Measurements from ENCODE around the gene GOLGA7B.

Gene GOLGA7B

GRCh38 chr10:97882142-97883091 lies 32.8 kb downstream of the GOLGA7B start:
- Histone ChIP-seq H4K20me1 (ENCODE audit: control insufficient read depth, insufficient read depth, low read depth, low read length) (no peaks in the 10 kb centered on the region), H3K36me3 (ENCODE audit: control insufficient read depth, low read length) (no peaks in the 10 kb centered on the region), H3K4me1 (ENCODE audit: control insufficient read depth, low read length) (no peaks in the 10 kb centered on the region), H3K9me3 (ENCODE audit: control insufficient read depth, insufficient read depth, low read length) (no peaks in the 10 kb centered on the region), H3K27me3 (ENCODE audit: control insufficient read depth, low read length) (no peaks in the 10 kb centered on the region), H3K9me2 (replicated peaks; ENCODE audit: control insufficient read depth, low read length) (no peaks in the 10 kb centered on the region), H3K4me3 (ENCODE audit: low read length) (no peak overlapping the region), H3F3A (ENCODE audit: control insufficient read depth, insufficient read depth) (no peaks in the 10 kb centered on the region), H3K79me2 (ENCODE audit: control insufficient read depth, low read length) (no peaks in the 10 kb centered on the region), H3K27ac (ENCODE audit: low read depth, low read length) (no peak overlapping the region), H3K4me2 (ENCODE audit: low read length) (no peak overlapping the region)
- no peak for TF ChIP-seq CTCF (IDR thresholded peaks at IDR 0.05; ENCODE audit: low read depth, low read length, poor library complexity, severe bottlenecking)
- no peak for TF ChIP-seq EZH2phosphoT487 (IDR thresholded peaks at IDR 0.05; ENCODE audit: borderline replicate concordance, low read length)

DNA sequence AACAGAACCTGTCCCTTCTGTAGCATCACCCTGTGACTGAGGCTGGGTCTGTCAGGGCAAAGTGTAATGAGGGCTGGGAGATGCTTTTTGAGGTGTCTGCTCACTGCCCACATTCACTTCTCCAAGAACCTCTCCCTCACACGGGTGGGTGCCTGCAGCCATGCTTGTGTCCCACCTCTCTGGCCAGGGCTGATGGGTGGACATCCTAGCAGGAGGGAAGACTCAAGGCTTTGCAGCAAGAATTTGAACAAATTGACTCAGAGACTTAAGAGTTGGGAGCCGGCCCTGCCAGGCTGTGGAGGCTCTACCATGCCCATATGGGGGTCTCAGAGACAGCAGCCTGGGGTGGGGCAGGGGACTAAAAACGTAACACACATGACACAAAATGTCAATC lies 33.4 kb downstream of the GOLGA7B start:
- Histone ChIP-seq H3K27ac (ENCODE audit: low read depth, low read length) (no peak overlapping the region), H3K4me2 (ENCODE audit: low read length) (no peak overlapping the region)

GRCh38 chr10:97886286-97886685 lies 36.6 kb downstream of the GOLGA7B start:
- Histone ChIP-seq H4K20me1 (ENCODE audit: control insufficient read depth, insufficient read depth, low read depth, low read length) (no peaks in the 10 kb centered on the region), H3K4me3 (ENCODE audit: low read length) (no peak overlapping the region), H3K27ac (ENCODE audit: low read depth, low read length) (no peak overlapping the region), H3K27me3 (ENCODE audit: control insufficient read depth, low read length) (peaks cover 3% of the 10 kb centered on the region; the same call in 1 of the 2 replicates), H3K9me2 (replicated peaks; ENCODE audit: control insufficient read depth, low read length) (no peaks in the 10 kb centered on the region), H3K79me2 (ENCODE audit: control insufficient read depth, low read length) (no peaks in the 10 kb centered on the region), H3K36me3 (ENCODE audit: control insufficient read depth, low read length) (no peaks in the 10 kb centered on the region), H3F3A (ENCODE audit: control insufficient read depth, insufficient read depth) (no peaks in the 10 kb centered on the region), H3K4me2 (ENCODE audit: low read length) (no peak overlapping the region), H3K9me3 (ENCODE audit: control insufficient read depth, insufficient read depth, low read length) (no peaks in the 10 kb centered on the region), H3K4me1 (ENCODE audit: control insufficient read depth, low read length) (no peaks in the 10 kb centered on the region)
- no peak for TF ChIP-seq EZH2phosphoT487 (IDR thresholded peaks at IDR 0.05; ENCODE audit: borderline replicate concordance, low read length)
- TF ChIP-seq CTCF (IDR thresholded peaks at IDR 0.05; ENCODE audit: low read depth, low read length, poor library complexity, severe bottlenecking): no peak

More for the DNA sequence above, 33.4 kb downstream of the GOLGA7B start:
- Histone ChIP-seq H3K79me2 (ENCODE audit: control insufficient read depth, low read length) (no peaks in the 10 kb centered on the region), H3K27me3 (ENCODE audit: control insufficient read depth, low read length) (peaks cover 3% of the 10 kb centered on the region; the same call in 1 of the 2 replicates), H3K9me3 (ENCODE audit: control insufficient read depth, insufficient read depth, low read length) (no peaks in the 10 kb centered on the region), H3K9me2 (replicated peaks; ENCODE audit: control insufficient read depth, low read length) (no peaks in the 10 kb centered on the region), H3F3A (ENCODE audit: control insufficient read depth, insufficient read depth) (no peaks in the 10 kb centered on the region), H3K4me1 (ENCODE audit: control insufficient read depth, low read length) (no peaks in the 10 kb centered on the region), H4K20me1 (ENCODE audit: control insufficient read depth, insufficient read depth, low read depth, low read length) (no peaks in the 10 kb centered on the region), H3K4me3 (ENCODE audit: low read length) (no peak overlapping the region), H3K36me3 (ENCODE audit: control insufficient read depth, low read length) (no peaks in the 10 kb centered on the region)
- TF ChIP-seq EZH2phosphoT487 (IDR thresholded peaks at IDR 0.05; ENCODE audit: borderline replicate concordance, low read length) (no peak), CTCF (IDR thresholded peaks at IDR 0.05; ENCODE audit: low read depth, low read length, poor library complexity, severe bottlenecking) (no peak)

Data from DOHH2 (cell line).